ENCODE measurements around the gene RAD51D.

- TF ChIP-seq POLR2A (IDR thresholded peaks at IDR 0.05) = no peak
- TF ChIP-seq CTCF (IDR thresholded peaks at IDR 0.05) = no peak
These were observed 46.9 kb upstream of the RAD51D start for GRCh38 chr17:35166526-35166925.
